22Rv1 (cell line): ENCODE data around the gene CORO1C.

Experiments used
- H3K27ac ChIP-seq: fragments of 450-650 bp; 2 replicates; pipeline ENCODE4 v1.5.1; 2017
- CTCF ChIP-seq: fragments of 450-650 bp; IDR thresholded peaks from 2 replicates; pipeline ENCODE4 v1.5.1; 2017; ENCODE audit warnings: mild to moderate bottlenecking
- ZFX ChIP-seq: fragments of 450-650 bp; IDR thresholded peaks from 2 replicates; pipeline ENCODE4 v1.6.1; 2017; ENCODE audit warnings: antibody characterized with exemption, borderline replicate concordance

CORO1C gene

GRCh38 chr12:108649669-108650068, 81.6 kb downstream of the CORO1C start:
- H3K27ac ChIP-seq: no peak overlapping the region
- TF ChIP-seq ZFX: no peak
- no peak for TF ChIP-seq CTCF

DNA sequence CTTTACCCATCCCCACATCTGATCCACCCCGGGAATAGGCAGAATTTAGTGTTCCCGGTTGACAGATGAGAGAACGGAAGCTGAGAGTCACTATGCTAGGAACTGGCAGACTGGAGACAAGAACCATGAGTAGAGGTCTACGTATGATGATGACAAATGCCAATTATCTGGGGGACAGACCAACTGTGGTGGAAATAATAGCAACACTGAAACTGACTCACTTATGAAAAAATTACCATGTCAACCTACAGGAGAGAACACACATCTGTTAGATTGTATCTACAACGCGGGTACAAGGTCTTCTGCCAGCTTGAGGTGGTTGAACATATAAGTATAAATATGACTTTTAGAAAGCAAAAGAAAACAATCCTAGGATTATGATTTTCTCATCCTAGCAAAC, 82.2 kb downstream of the CORO1C start:
- no peak overlapping the region for H3K27ac ChIP-seq
- TF ChIP-seq ZFX (no peak), CTCF (no peak)

GRCh38 chr12:108648371-108648770, 82.9 kb downstream of the CORO1C start:
- no peak overlapping the region for H3K27ac ChIP-seq
- TF ChIP-seq CTCF (no peak), ZFX (no peak)

- no peak for TF ChIP-seq CTCF
- no peak for TF ChIP-seq ZFX
- no peak overlapping the region for H3K27ac ChIP-seq
These were observed 83.6 kb downstream of the CORO1C start for GRCh38 chr12:108647585-108648287.

DNA sequence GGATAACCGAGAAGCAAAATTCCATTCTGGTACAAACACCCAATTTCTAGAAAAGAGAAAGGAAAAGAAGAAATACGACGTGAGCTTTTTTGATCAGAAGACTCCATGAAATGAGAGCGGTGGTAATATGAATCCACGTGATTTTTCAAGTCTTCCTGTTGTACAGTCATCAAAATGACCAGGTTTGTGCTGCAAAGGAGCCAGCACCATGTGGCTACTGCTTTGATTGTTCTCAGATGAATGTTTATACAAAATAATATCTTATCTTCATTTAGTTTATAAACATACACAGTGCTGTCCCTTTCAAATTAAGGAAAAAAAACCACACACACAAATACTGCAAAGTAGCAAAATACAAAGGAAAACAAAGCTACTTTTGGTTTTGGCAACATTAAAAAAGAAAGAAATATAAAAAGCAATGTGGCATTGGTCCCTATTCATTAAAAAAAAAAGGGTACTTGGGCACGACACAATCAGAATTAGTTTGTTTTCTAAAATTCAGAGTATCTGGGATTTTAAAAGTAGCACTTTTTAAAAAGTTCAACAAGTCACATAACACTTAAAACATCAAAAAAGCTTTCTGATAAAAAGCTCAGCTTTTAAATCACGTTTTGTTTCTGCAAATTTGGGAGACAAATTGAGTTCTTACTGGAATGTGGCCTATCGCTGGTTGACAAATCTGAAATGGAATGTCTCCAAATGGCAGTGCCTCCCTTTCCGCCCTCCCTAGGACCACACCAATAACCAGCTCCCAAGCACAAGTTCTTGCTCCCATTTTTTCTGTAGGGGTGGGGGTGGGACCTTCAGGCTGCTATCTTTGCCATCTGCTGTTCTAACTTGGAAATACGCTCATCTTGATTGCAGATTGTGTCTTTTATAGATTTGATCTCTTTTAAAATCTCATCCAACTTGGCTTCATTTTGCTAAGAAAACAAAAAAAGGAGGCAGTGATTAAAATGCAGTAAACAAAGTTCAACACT, 84.4 kb downstream of the CORO1C start:
- H3K27ac ChIP-seq: no peak overlapping the region
- TF ChIP-seq CTCF: no peak
- TF ChIP-seq ZFX: no peak

- TF ChIP-seq ZFX (no peak), CTCF (no peak)
- no peak overlapping the region for H3K27ac ChIP-seq
These were observed 85.4 kb downstream of the CORO1C start for GRCh38 chr12:108645686-108646599.
